ENCODE measurements around the gene TMPRSS3. TPM values are rescaled to one million over a fixed set of nuclear protein-coding genes. Genes with fewer than 3 reads are reported as not detected.

The TMPRSS3 gene
- total RNA-seq, 4 donors from 2014 or later, result not detected

DNA sequence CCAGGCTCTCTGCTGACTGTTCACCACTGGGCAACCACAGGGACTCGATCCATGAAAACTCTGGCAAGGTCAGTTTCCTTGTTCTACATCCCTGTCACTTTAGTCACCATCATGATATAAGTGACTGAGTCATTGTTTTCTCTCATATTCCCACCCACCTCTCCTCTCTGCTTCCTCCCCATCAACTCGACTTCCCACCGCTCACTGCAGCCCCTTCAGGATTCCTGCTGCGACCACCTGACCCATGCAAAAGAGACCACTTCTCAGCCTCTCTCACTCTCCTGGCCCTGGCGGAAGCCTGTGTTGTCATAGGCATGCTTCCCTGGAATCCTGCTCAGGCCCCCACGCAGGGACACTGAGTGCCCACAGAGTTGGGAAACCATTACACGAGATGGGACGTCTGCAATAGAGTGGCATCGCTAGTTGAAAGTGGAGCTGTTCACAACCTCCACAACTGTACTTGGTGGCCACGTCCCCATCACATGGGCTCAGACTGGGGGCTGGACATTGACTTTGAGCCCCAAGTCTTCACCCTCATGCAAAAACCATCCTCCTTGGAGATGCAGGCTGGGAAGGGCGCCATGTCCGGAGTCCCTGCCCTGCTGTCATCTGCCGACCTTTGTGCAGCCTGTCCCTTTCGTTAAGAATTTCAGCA is 43.3 kb downstream of the TMPRSS3 start:
- H3K4me1 ChIP-seq, result no peaks in the 10 kb centered on the region
- TF ChIP-seq POLR2A (IDR thresholded peaks at IDR 0.05) (no peak), EP300 (IDR thresholded peaks at IDR 0.05) (no peak)
- TF ChIP-seq, protein P1, sequence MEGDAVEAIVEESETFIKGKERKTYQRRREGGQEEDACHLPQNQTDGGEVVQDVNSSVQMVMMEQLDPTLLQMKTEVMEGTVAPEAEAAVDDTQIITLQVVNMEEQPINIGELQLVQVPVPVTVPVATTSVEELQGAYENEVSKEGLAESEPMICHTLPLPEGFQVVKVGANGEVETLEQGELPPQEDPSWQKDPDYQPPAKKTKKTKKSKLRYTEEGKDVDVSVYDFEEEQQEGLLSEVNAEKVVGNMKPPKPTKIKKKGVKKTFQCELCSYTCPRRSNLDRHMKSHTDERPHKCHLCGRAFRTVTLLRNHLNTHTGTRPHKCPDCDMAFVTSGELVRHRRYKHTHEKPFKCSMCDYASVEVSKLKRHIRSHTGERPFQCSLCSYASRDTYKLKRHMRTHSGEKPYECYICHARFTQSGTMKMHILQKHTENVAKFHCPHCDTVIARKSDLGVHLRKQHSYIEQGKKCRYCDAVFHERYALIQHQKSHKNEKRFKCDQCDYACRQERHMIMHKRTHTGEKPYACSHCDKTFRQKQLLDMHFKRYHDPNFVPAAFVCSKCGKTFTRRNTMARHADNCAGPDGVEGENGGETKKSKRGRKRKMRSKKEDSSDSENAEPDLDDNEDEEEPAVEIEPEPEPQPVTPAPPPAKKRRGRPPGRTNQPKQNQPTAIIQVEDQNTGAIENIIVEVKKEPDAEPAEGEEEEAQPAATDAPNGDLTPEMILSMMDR (IDR thresholded peaks at IDR 0.05), result no peak
- no peak overlapping the region for H3K4me3 ChIP-seq
- peaks cover 0 to 36% (median 0%) of the 10 kb centered on the region in 4 donors for H3K9me3 ChIP-seq
- H3K27me3 ChIP-seq, result no peaks in the 10 kb centered on the region
- WGBS, 2 donors, result 83 to 87% methylated on average over 14 of the region's 14 CpGs
- no peak for DNase-seq (ENCODE audit: low spot score in 2 of 2)
- no peaks in the 10 kb centered on the region for H3K36me3 ChIP-seq
- H3K27ac ChIP-seq, result no peak overlapping the region

DNA sequence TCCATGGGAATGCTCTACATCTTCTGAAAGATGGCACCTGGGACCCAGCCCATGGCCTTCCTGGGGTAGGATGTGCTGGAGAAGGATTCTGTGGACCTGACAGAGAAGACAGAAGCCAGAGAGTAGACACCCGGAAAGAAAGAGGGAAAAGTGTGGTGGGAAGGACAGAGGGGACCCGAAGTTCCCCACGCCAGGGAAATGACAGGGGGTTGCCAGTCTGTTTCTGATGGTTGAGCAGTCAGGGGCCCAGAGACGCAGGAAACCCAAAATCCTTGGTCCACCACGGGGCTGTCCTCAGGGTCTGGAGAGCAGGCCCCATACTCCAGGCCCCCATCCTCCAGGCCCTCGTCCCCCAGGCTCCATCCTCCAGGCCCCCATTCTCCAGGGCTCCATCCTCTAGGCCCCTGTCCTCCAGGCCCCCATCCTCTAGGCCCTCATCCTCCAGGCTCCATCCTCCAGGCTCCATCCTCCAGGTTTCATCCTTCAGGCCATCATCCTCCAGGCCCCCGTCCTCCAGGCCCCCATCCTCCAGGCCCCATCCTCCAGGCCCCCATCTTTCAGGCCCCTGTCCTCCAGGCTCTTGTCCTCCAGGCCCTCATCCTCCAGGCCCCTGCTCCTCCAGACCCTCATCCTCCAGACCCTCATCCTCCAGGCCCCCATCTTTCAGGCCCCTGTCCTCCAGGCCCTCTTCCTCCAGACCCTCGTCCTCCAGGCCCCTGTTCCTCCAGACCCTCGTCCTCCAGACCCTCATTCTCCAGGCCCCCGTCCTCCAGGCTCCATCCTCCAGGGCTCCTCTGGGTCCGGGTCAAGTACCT is 44.0 kb downstream of the TMPRSS3 start:
- Histone ChIP-seq H3K36me3 (no peaks in the 10 kb centered on the region), H3K27ac (no peak overlapping the region), H3K27me3 (no peaks in the 10 kb centered on the region), H3K9me3 (peaks cover 0 to 28% (median 0%) of the 10 kb centered on the region in 4 donors), H3K4me1 (no peaks in the 10 kb centered on the region), H3K4me3 (no peak overlapping the region)
- DNase-seq (ENCODE audit: low spot score in 2 of 2), result no peak
- no peak for TF ChIP-seq EP300 (IDR thresholded peaks at IDR 0.05)
- WGBS, 2 donors, result 78 to 83% methylated on average over 11 of the region's 11 CpGs

DNA sequence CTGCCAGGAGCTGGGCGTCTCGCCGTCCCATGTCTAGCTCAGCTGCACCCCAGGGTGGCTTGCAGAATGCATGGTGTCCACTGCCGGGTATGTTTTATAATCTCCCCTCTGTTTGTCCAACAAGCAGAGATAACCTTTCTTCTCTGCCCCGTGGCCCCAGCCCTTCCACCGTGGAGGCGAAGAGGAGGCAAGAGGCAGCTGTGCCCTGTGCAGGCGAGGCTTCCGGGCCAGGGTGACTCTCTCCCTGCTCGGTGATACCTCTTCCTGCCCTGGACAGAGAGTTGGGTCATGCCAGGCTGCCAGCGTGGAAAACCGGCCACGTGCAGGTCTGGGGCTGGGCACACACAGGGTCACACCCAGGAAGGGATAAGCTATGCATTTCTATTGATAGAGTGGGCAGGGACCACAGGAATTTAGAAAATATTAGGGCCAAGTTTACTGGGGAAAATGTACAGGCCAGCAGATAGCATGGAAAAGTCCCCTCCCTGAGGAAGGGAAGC is 44.9 kb downstream of the TMPRSS3 start, which contains the start of gene TFF2:
Gene TFF2 (minus strand): TSS at position 68 of the 500 bp plus-strand sequence. CDS start 37 bp downstream, at position 31.
- no peak within 1 kb of the TSS for H3K4me3 ChIP-seq
- H3K27ac ChIP-seq, result no peak within 1 kb of the TSS
- H3K4me1 ChIP-seq, result no peaks in the 10 kb centered on the region
- peaks cover 0 to 21% (median 0%) of the 10 kb centered on the region in 4 donors for H3K9me3 ChIP-seq
- no peaks in the 10 kb centered on the region for H3K27me3 ChIP-seq
- TF ChIP-seq, protein P1 (IDR thresholded peaks at IDR 0.05), result no peak
- TF ChIP-seq EP300 (IDR thresholded peaks at IDR 0.05) (no peak), POLR2A (IDR thresholded peaks at IDR 0.05) (no peak)
- DNase-seq (ENCODE audit: low spot score in 2 of 2), result no peak
- 62 to 67% methylated on average over 13 of the region's 13 CpGs for WGBS, 2 donors
- no peaks in the 10 kb centered on the region for H3K36me3 ChIP-seq

DNA sequence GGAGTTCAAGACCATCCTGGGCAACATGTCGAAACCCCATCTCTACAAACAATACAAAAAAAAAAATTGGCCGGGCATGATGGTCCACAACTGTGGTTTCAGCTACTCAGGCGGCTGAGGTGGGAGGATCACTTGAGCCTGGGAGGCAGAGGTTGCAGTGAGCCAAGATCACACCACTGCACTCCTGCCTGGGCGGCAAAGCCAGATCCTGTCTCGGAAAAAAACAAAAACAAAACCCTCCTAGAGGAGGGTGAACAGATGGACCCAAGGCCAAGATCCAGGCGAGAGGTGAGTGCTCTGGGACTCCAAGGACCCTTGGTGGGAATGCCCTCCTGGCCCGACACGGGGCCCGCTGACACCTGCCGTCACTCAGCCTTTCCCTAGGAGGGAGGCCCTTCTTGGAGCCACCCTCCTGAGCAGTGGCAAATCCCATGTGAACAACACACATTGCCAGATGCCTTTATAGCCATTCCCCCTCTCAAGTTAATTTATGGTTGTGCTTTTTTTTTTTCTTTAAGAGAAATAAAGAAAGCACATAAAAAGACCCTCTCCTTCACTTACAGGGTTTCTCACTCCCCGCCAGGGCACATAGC is 45.4 kb downstream of the TMPRSS3 start:
- DNase-seq (ENCODE audit: low spot score in 2 of 2), result no peak
- peaks cover 0 to 15% (median 0%) of the 10 kb centered on the region in 4 donors for H3K9me3 ChIP-seq
- no peaks in the 10 kb centered on the region for H3K4me1 ChIP-seq
- no peak overlapping the region for H3K27ac ChIP-seq
- TF ChIP-seq POLR2A (IDR thresholded peaks at IDR 0.05) (no peak), EP300 (IDR thresholded peaks at IDR 0.05) (no peak)
- TF ChIP-seq, protein P1 (IDR thresholded peaks at IDR 0.05), result no peak
- H3K36me3 ChIP-seq, result no peaks in the 10 kb centered on the region
- H3K27me3 ChIP-seq, result no peaks in the 10 kb centered on the region
- WGBS, 2 donors, result 66 to 77% methylated on average over 11 of the region's 11 CpGs
- no peak overlapping the region for H3K4me3 ChIP-seq

DNA sequence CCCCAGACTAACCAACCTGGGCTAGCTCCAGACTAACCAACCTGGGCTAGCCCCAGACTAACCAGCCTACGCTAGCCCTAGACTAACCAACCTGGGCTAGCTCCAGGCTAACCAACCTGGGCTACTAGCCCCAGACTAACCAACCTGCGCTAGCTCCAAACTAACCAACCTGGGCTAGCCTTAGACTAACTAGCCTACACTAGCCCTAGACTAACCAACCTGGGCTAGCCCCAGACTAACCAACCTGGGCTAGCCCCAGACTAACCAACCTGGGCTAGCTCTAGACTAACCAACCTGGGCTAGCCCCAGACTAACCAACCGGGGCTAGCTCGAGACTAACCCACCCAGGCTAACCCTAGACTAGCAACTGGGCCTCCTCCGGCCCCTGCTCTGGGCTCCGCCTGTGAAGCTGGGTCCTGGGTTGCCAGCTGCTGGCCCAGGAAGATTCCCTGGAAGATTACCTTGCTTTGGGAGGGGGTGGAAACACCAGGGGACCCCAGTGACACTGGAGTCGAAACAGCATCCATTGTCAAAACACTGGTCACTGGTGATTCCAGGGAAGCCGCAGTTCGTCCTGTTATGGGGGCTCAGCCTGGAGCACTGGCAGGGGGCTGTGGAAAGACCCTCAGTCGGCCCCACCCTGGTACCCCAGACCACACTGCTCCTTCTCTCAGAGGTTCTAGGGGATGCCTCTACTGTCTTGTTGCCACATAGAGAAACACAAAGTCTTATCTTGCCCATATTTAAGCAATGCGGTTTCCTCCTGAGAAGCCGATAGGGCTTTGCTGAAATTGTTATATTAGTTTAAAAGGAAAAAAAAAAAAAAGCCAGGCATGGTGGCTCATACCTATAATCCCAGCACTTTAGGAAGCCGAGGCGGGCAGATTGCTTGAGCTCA is 46.2 kb downstream of the TMPRSS3 start:
- Histone ChIP-seq H3K27me3 (no peaks in the 10 kb centered on the region), H3K4me1 (no peaks in the 10 kb centered on the region), H3K27ac (no peak overlapping the region), H3K36me3 (no peaks in the 10 kb centered on the region), H3K4me3 (no peak overlapping the region), H3K9me3 (peaks cover 0 to 7% (median 0%) of the 10 kb centered on the region in 4 donors)
- 81 to 85% methylated on average over 12 to 13 of the region's 14 CpGs for WGBS, 2 donors
- no peak for DNase-seq (ENCODE audit: low spot score in 2 of 2)
- TF ChIP-seq EP300 (IDR thresholded peaks at IDR 0.05) (no peak), POLR2A (IDR thresholded peaks at IDR 0.05) (no peak)
- TF ChIP-seq, protein P1 (IDR thresholded peaks at IDR 0.05), result no peak
